ENCODE measurements around the gene TUBGCP2.
A peak's percentile ranks its signal among the peaks of the same experiment; 100 is the strongest.

TUBGCP2 gene

GRCh38 chr10:133336118-133336576 lies 27.5 kb upstream of the TUBGCP2 start:
- no peak for DNase-seq (ENCODE audit: insufficient read length, low spot score)
- no peak for FAIRE-seq
- no peak for TF ChIP-seq POLR2A (IDR thresholded peaks at IDR 0.05; ENCODE audit: low read depth, low read length)

GRCh38 chr10:133335246-133336117 lies 26.8 kb upstream of the TUBGCP2 start:
- TF ChIP-seq POLR2A (IDR thresholded peaks at IDR 0.05; ENCODE audit: low read depth, low read length), result no peak
- FAIRE-seq, result no peak
- no peak for DNase-seq (ENCODE audit: insufficient read length, low spot score)

DNA sequence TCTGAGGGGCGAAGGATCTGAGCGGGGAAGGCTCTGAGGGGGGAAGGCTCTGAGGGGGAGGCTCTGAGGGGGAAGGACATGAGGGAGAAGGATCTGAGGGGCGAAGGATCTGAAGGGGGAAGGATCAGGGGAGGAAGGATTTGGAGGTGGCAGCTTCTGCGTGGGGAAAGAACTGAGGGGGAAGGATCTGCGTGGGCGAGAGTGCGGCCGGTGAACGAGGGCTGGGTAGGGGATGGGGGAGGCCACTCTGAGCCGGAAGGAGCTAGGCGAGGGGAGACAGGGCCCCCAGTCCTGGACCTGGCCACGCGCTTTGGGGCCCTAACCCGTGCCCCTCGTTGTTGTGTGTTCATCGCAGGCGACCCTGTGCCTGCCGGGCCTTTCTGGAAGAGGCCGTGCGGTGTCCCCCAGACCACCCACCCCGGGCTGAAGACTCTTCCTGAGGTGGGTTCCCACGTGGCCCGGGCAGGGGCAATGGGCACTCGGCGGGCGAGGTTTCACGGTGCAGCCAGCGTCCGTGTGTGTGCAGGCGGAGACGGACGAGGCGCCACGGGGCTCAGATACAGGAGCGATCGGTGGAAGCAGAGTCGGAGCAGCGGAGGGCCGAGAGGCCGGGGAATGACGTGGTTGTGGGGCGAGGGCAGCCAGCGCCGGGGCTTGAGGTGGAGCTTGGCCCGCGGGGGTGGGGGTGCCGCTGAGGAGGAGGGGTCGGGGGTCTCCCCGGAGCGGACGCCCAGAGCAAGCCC lies 26.0 kb upstream of the TUBGCP2 start:
- FAIRE-seq (no peak), DNase-seq (ENCODE audit: insufficient read length, low spot score) (no peak)
- TF ChIP-seq POLR2A (IDR thresholded peaks at IDR 0.05; ENCODE audit: low read depth, low read length), result no peak

- DNase-seq (ENCODE audit: insufficient read length, low spot score) (no peak), FAIRE-seq (no peak)
- no peak for TF ChIP-seq POLR2A (IDR thresholded peaks at IDR 0.05; ENCODE audit: low read depth, low read length)
Measured at GRCh38 chr10:133332936-133333699, 24.4 kb upstream of the TUBGCP2 start.

GRCh38 chr10:133329491-133330202 lies 21.0 kb upstream of the TUBGCP2 start:
- no peak for FAIRE-seq
- TF ChIP-seq POLR2A (IDR thresholded peaks at IDR 0.05; ENCODE audit: low read depth, low read length), result no peak
- peak; percentile 86 for DNase-seq (ENCODE audit: insufficient read length, low spot score)

GRCh38 chr10:133328358-133329343 lies 20.0 kb upstream of the TUBGCP2 start:
- TF ChIP-seq POLR2A (IDR thresholded peaks at IDR 0.05; ENCODE audit: low read depth, low read length), result no peak
- FAIRE-seq, result no peak

GRCh38 chr10:133327651-133328357 lies 19.1 kb upstream of the TUBGCP2 start:
- FAIRE-seq (no peak), DNase-seq (ENCODE audit: insufficient read length, low spot score) (peak; percentile 62)
- no peak for TF ChIP-seq POLR2A (IDR thresholded peaks at IDR 0.05; ENCODE audit: low read depth, low read length)

More at GRCh38 chr10:133328358-133329343, 20.0 kb upstream of the TUBGCP2 start:
- DNase-seq (ENCODE audit: insufficient read length, low spot score), result no peak

- peak; percentile 71 for DNase-seq (ENCODE audit: insufficient read length, low spot score)
- TF ChIP-seq POLR2A (IDR thresholded peaks at IDR 0.05; ENCODE audit: low read depth, low read length), result no peak
- FAIRE-seq, result no peak
Measured at GRCh38 chr10:133326745-133327650, 18.3 kb upstream of the TUBGCP2 start.

GRCh38 chr10:133326223-133326551 lies 17.5 kb upstream of the TUBGCP2 start:
- FAIRE-seq (no peak), DNase-seq (ENCODE audit: insufficient read length, low spot score) (no peak)
- no peak for TF ChIP-seq POLR2A (IDR thresholded peaks at IDR 0.05; ENCODE audit: low read depth, low read length)

- no peak for DNase-seq (ENCODE audit: insufficient read length, low spot score)
- FAIRE-seq, result no peak
- no peak for TF ChIP-seq POLR2A (IDR thresholded peaks at IDR 0.05; ENCODE audit: low read depth, low read length)
Measured at GRCh38 chr10:133325440-133326222, 17.0 kb upstream of the TUBGCP2 start.
